PFSK-1 (cell line): Measurements from ENCODE around the gene HRH1.

ENCODE experiments used
- POLR2AphosphoS5 ChIP-seq: IDR thresholded peaks from 2 replicates; pipeline ENCODE4 v1.6.1; 2012; ENCODE audit warnings: low read depth, mild to moderate bottlenecking, control low read depth, low read length, moderate library complexity
- SIN3A ChIP-seq: IDR thresholded peaks from 2 replicates; pipeline ENCODE4 v1.6.1; 2012; ENCODE audit warnings: mild to moderate bottlenecking, low read length, moderate library complexity, borderline replicate concordance; ENCODE audit not compliant: insufficient read depth
- TF ChIP-seq, protein P1 (sequence below), 2 experiments: IDR thresholded peaks; 2 replicates each; pipeline versions ENCODE4 v1.6.1 to v1.8.0; 2011 to 2012; ENCODE audit warnings: low read depth in 2 of 2, low read length in 2 of 2, control low read depth in 1 of 2, inconsistent platforms in 1 of 2, mild to moderate bottlenecking in 1 of 2, moderate library complexity in 1 of 2; ENCODE audit not compliant: insufficient read depth in 1 of 2

DNA sequence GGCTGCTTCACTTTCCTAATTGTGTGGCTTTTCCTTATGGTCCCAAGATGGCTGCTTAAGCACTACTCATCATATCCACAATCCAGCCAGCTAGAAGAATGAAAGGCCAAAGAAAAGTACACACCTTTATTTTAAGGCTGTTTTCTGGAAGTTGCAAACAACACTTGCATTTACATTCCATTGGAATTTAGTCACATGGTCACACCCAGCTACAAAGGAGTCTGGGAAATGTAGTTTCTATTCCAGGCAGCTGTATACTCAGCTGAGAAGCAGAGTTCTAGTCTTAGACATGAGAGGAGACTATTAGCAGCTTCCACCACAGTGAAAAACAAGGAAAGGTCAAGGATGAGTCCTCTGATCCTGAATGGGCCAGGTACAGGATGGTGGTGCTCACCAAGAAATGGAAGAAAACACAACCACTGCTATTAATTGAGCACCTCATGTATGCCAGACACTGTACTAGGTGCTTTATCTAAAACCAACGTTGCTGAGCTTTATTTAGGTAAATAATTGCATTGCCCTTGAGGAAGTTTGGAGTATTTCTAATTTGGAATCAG, 89.9 kb downstream of the HRH1 start:
- TF ChIP-seq SIN3A (no peak), POLR2AphosphoS5 (no peak)
- TF ChIP-seq, protein P1, sequence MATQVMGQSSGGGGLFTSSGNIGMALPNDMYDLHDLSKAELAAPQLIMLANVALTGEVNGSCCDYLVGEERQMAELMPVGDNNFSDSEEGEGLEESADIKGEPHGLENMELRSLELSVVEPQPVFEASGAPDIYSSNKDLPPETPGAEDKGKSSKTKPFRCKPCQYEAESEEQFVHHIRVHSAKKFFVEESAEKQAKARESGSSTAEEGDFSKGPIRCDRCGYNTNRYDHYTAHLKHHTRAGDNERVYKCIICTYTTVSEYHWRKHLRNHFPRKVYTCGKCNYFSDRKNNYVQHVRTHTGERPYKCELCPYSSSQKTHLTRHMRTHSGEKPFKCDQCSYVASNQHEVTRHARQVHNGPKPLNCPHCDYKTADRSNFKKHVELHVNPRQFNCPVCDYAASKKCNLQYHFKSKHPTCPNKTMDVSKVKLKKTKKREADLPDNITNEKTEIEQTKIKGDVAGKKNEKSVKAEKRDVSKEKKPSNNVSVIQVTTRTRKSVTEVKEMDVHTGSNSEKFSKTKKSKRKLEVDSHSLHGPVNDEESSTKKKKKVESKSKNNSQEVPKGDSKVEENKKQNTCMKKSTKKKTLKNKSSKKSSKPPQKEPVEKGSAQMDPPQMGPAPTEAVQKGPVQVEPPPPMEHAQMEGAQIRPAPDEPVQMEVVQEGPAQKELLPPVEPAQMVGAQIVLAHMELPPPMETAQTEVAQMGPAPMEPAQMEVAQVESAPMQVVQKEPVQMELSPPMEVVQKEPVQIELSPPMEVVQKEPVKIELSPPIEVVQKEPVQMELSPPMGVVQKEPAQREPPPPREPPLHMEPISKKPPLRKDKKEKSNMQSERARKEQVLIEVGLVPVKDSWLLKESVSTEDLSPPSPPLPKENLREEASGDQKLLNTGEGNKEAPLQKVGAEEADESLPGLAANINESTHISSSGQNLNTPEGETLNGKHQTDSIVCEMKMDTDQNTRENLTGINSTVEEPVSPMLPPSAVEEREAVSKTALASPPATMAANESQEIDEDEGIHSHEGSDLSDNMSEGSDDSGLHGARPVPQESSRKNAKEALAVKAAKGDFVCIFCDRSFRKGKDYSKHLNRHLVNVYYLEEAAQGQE (IDR thresholded peaks at IDR 0.05; ENCODE audit: insufficient read depth in 1 of 2, low read depth in 2 of 2, low read length in 2 of 2): no peak
